GM23248 (cell line): ENCODE data around the gene SF3B2. TPM values are rescaled to one million over a fixed set of nuclear protein-coding genes. Genes with fewer than 3 reads are reported as not detected.
"Not testable (repeated sequence)": the region's sequence is repeated elsewhere in the genome, so short reads cannot be mapped to it uniquely, and the experiment has no call there.

Experiments
- DNase-seq: peaks from one replicate; pipeline ENCODE4 v3.0.0-alpha.2; 2015
- H2AFZ ChIP-seq: fragments of 200-600 bp; sonication (generic); 2 replicates; pipeline ENCODE4 v1.6.1; 2016; ENCODE audit warnings: antibody characterized with exemption
- H3F3A ChIP-seq: fragments of 200-600 bp; sonication (generic); 2 replicates; pipeline ENCODE4 v1.6.1; 2016; ENCODE audit warnings: mild to moderate bottlenecking, antibody characterized with exemption, mixed run types; ENCODE audit not compliant: insufficient read depth
- H3K27ac ChIP-seq: fragments of 200-600 bp; sonication (generic); 2 replicates; pipeline ENCODE4 v1.5.1; 2016; ENCODE audit warnings: mild to moderate bottlenecking
- H3K27me3 ChIP-seq: fragments of 200-600 bp; sonication (generic); replicated peaks from 2 replicates; pipeline ENCODE4 v1.6.1; 2016; ENCODE audit warnings: mild to moderate bottlenecking; ENCODE audit not compliant: insufficient read depth
- H3K36me3 ChIP-seq: fragments of 200-600 bp; sonication (generic); 2 replicates; pipeline ENCODE4 v1.6.1; 2016; ENCODE audit warnings: low read depth, mild to moderate bottlenecking
- H3K4me1 ChIP-seq: fragments of 200-600 bp; sonication (generic); 2 replicates; pipeline ENCODE4 v1.6.1; 2016; ENCODE audit warnings: mild to moderate bottlenecking; ENCODE audit not compliant: insufficient read depth
- H3K4me2 ChIP-seq: fragments of 200-600 bp; sonication (generic); one replicate; pipeline ENCODE4 v1.6.1; 2016; ENCODE audit warnings: mild to moderate bottlenecking; ENCODE audit not compliant: unreplicated experiment
- H3K4me3 ChIP-seq: fragments of 200-600 bp; sonication (generic); 2 replicates; pipeline ENCODE4 v1.5.1; 2016; ENCODE audit warnings: mild to moderate bottlenecking
- H3K79me2 ChIP-seq: fragments of 200-600 bp; sonication (generic); 2 replicates; pipeline ENCODE4 v1.6.1; 2016; ENCODE audit warnings: mild to moderate bottlenecking; ENCODE audit not compliant: insufficient read depth
- H3K9ac ChIP-seq: fragments of 200-600 bp; sonication (generic); 2 replicates; pipeline ENCODE4 v1.6.1; 2016; ENCODE audit warnings: mild to moderate bottlenecking
- H3K9me2 ChIP-seq: fragments of 200-600 bp; sonication (generic); 2 replicates; pipeline ENCODE4 v1.6.1; 2016; ENCODE audit warnings: mixed run types, mild to moderate bottlenecking, moderate library complexity; ENCODE audit not compliant: insufficient read depth
- H3K9me3 ChIP-seq: fragments of 200-600 bp; sonication (generic); one replicate; pipeline ENCODE4 v1.6.1; 2017; ENCODE audit warnings: low read depth
- H4K20me1 ChIP-seq: fragments of 200-600 bp; sonication (generic); 2 replicates; pipeline ENCODE4 v1.6.0; 2016; ENCODE audit not compliant: insufficient read depth
- EZH2 ChIP-seq: fragments of 200-600 bp; sonication (generic); IDR thresholded peaks from 2 replicates; pipeline ENCODE4 v1.6.1; 2018; ENCODE audit warnings: antibody characterized with exemption, mild to moderate bottlenecking; ENCODE audit not compliant: insufficient read depth, poor library complexity, severe bottlenecking
- EZH2phosphoT487 ChIP-seq: fragments of 200-600 bp; sonication (generic); IDR thresholded peaks from 2 replicates; pipeline ENCODE4 v1.6.1; 2018; ENCODE audit warnings: antibody characterized with exemption, moderate library complexity, mild to moderate bottlenecking, low read depth; ENCODE audit not compliant: insufficient read depth
- WGBS, 2 experiments: methylation state at CpG; one replicate each; pipeline ENCODE4 v1.1.6; 2015 to 2017; ENCODE audit warnings: low lambda C conversion rate in 2 of 2, low coverage in 1 of 2; ENCODE audit errors: missing lambda C conversion rate in 2 of 2; 5-methylcytosine and 5-hydroxymethylcytosine counted together
- in situ Hi-C: fragments of 300-500 bp; cut with MboI; formaldehyde crosslinking; loops from 2 replicates; pipeline ENCODE4 v1.15.0; 2020
- polyA plus RNA-seq: library from polyadenylated mRNA; unstranded; fragments of >200 nt; fragmentation: Nextera tagmentation; extraction: Ambion mirVana; gene quantifications from 2 replicates; pipeline ENCODE4 v1.2.1, GENCODE V29; 2016
- total RNA-seq: library from RNA; depleted of rRNA; stranded (reverse); fragments of >200 nt; shearing (Covaris generic); gene quantifications from 2 replicates; pipeline ENCODE4 v1.2.3, GENCODE V29; 2014

The SF3B2 gene
- total and polyA plus RNA-seq, 2 experiments from 2014 or later: 117 to 152 TPM

DNA sequence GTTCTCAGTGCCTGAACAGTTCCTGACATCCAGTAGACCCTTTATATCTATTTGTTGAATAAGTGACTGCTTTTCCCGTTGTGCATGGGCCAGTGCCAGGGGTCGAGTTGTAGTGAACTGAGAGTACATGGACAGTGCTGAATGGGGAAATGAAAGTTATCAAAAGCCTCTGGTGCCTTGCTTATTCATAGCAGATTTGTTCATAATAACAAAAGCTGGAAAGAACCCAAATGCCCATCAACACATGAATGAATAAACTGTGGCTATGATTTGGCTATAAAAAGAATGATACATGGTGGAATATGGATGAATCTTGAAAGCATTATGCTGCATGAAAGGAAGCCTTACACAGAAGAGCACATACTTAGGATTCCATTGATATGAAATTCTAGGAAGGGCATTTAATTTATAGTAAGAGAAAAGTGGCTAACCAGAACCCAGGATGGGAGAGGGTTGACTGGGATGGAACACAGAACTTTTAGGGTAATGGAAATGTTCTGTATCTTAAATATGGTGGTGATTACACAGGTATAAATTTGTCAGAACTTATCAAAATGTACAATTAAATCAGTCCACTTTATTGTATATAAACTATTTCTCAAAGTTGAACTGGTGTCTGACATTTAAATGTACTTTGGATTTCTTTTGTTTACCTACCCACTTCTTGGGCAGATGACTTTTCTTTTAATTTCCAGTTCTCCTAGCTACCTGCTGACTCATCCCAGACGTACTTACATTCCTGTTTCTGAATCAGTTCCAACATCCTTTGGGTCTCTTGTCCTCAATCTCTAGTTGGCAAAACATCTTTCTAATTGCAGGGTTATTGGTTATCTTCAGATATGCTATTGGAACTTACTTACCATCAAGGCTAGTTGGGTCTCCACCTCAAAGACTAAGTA is 60.7 kb downstream of the SF3B2 start:
- Histone ChIP-seq H3K9me3 (no peaks in the 10 kb centered on the region), H3K36me3 (no peaks in the 10 kb centered on the region), H3K9ac (peak overlapping the region; percentile 25; the same call in 1 of the 2 replicates), H3K4me3 (peak overlapping the region; percentile 34), H4K20me1 (no peaks in the 10 kb centered on the region), H3K4me1 (peaks cover 73% of the 10 kb centered on the region), H3F3A (peaks cover 56% of the 10 kb centered on the region), H3K79me2 (peaks cover 92% of the 10 kb centered on the region), H2AFZ (no peak overlapping the region), H3K9me2 (no peaks in the 10 kb centered on the region), H3K27me3 (no peaks in the 10 kb centered on the region), H3K4me2 (peak overlapping the region; percentile 72), H3K27ac (peak overlapping the region; percentile 78)
- in situ Hi-C loops: no loop called here
- peak; percentile 94 for DNase-seq
- 2 to 3% methylated on average over 3 of the region's 3 CpGs for WGBS, 2 experiments
- 0 out of 2 replicates have a peak, but pooled peaks have one; percentile 50 for TF ChIP-seq EZH2phosphoT487
- TF ChIP-seq EZH2: no peak

DNA sequence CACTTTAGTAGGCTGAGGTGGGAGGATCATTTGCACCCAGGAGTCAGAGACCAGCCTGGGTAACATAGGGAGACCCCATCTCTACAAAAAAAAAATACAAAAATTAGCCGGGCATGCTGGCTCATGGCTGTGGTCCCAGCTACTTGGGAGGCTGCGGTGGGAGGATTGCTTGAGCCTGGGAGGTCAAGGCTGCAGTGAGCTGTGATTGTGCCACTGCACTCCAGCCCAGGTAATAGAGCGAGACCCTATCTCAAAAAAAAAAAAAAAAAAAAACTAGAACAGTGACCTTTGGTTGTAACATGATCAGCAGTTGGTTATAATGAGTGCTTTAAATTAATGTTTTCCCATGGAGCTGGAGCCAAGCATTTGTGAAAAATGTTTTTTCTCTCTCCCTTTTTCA is 62.8 kb downstream of the SF3B2 start:
- DNase-seq, H3K9me3 ChIP-seq, in situ Hi-C loops, H3K9me2 ChIP-seq, H3K4me2 ChIP-seq, H2AFZ ChIP-seq, H3K9ac ChIP-seq, H4K20me1 ChIP-seq, H3K27ac ChIP-seq, H3K36me3 ChIP-seq, H3K4me3 ChIP-seq, H3K27me3 ChIP-seq: not testable (repeated sequence)
- Histone ChIP-seq H3K79me2 (peaks cover 88% of the 10 kb centered on the region), H3K4me1 (peaks cover 80% of the 10 kb centered on the region), H3F3A (peaks cover 60% of the 10 kb centered on the region)
- WGBS, 2 experiments: 80 to 94% methylated on average over 3 of the region's 3 CpGs

- in situ Hi-C loops: no loop called here
- Histone ChIP-seq H4K20me1 (0 out of 2 replicates have a peak, but pooled peaks cover 4% of the 10 kb centered on the region), H3K4me2 (no peak overlapping the region), H3K27ac (no peak overlapping the region), H2AFZ (no peak overlapping the region), H3K27me3 (no peaks in the 10 kb centered on the region), H3K79me2 (peaks cover 88% of the 10 kb centered on the region), H3K9ac (no peak overlapping the region), H3K4me1 (peaks cover 88% of the 10 kb centered on the region), H3F3A (peaks cover 68% of the 10 kb centered on the region), H3K36me3 (no peaks in the 10 kb centered on the region), H3K9me2 (no peaks in the 10 kb centered on the region), H3K9me3 (no peaks in the 10 kb centered on the region), H3K4me3 (no peak overlapping the region)
- 98% methylated on average over 8 of the region's 8 CpGs for WGBS, 2 experiments
- TF ChIP-seq EZH2phosphoT487: no peak
- no peak for TF ChIP-seq EZH2
- no peak for DNase-seq
Observed at GRCh38 chr11:66115638-66116301, 63.6 kb downstream of the SF3B2 start.

GRCh38 chr11:66116576-66117361 is 64.6 kb downstream of the SF3B2 start:
- 0 out of 2 replicates have a peak, but pooled peaks cover 4% of the 10 kb centered on the region for H4K20me1 ChIP-seq
- no peak overlapping the region for H3K4me2 ChIP-seq
- H3K9me3 ChIP-seq: no peaks in the 10 kb centered on the region
- no peak overlapping the region for H3K4me3 ChIP-seq
- no peaks in the 10 kb centered on the region for H3K27me3 ChIP-seq
- no peak overlapping the region for H2AFZ ChIP-seq
- H3K9me2 ChIP-seq: no peaks in the 10 kb centered on the region
- WGBS, 2 experiments: 61 to 64% methylated on average over 7 of the region's 7 CpGs
- no peak overlapping the region for H3K27ac ChIP-seq
- in situ Hi-C loops: no loop called here
- H3K79me2 ChIP-seq: peaks cover 88% of the 10 kb centered on the region
- H3K4me1 ChIP-seq: peaks cover 91% of the 10 kb centered on the region
- H3K9ac ChIP-seq: no peak overlapping the region
- TF ChIP-seq EZH2phosphoT487: no peak
- no peak for TF ChIP-seq EZH2
- DNase-seq: no peak
- H3F3A ChIP-seq: peaks cover 73% of the 10 kb centered on the region
- no peaks in the 10 kb centered on the region for H3K36me3 ChIP-seq
